Mucosa of stomach (tissue), 1 donor: ENCODE data around the gene RAB26.
"Not testable (repeated sequence)": the region's sequence is repeated elsewhere in the genome, so short reads cannot be mapped to it uniquely, and the experiment has no call there.

Source experiments
- H3K27me3 ChIP-seq: one replicate; pipeline ENCODE4 v1.7.0; 2013; ENCODE audit warnings: mild to moderate bottlenecking, low read length; ENCODE audit not compliant: control insufficient read depth, insufficient read depth
- H3K36me3 ChIP-seq: one replicate; pipeline ENCODE4 v1.7.0; 2013; ENCODE audit warnings: low read length; ENCODE audit not compliant: control insufficient read depth, insufficient read depth
- H3K4me1 ChIP-seq: one replicate; pipeline ENCODE4 v1.7.0; 2013; ENCODE audit warnings: mild to moderate bottlenecking, low read length; ENCODE audit not compliant: control insufficient read depth, insufficient read depth
- H3K4me3 ChIP-seq: one replicate; pipeline ENCODE4 v1.7.0; 2013; ENCODE audit warnings: low read length
- H3K9ac ChIP-seq: one replicate; pipeline ENCODE4 v1.7.0; 2013; ENCODE audit warnings: mild to moderate bottlenecking, low read length, moderate library complexity
- H3K9me3 ChIP-seq: one replicate; pipeline ENCODE4 v1.7.0; 2013; ENCODE audit warnings: mild to moderate bottlenecking, low read length, moderate library complexity; ENCODE audit not compliant: control insufficient read depth
- donor health status: Pancreatic carcinoma.

Gene RAB26

DNA sequence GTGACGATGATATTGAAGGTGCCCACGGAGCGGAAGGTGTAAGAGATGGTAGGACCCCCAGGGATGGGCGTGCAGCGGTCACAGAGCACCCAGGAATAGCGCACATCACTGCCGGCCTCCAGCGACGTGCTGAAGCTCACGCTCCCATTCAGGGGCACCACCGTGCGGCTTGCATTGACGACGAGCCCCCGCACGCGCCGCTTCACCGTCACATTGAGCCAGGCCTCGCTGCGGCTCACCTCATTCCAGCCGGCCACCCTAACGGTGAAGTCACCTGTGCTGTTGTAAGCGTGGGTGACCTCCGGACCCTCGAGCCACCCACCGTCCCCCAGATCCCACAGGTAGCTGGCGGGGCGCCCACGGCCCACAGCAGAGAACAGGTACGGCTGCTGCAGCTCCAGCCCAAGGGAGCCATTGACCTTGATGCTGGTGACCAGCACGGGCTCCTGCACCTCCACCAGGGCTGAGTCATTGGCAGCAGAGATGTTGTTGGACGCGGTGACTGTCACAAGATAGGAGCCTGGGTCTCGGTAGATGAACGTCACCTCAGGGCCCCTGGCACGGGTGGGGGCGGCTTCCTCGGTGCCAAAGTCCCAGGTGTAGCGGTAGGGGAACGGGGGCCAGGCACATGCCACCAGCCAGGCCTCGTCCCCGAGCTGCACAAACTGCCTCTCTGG, 38.0 kb upstream of the RAB26 start:
- H3K27me3 ChIP-seq, H3K4me1 ChIP-seq, H3K9ac ChIP-seq, H3K9me3 ChIP-seq, H3K4me3 ChIP-seq, H3K36me3 ChIP-seq: not testable (repeated sequence)

DNA sequence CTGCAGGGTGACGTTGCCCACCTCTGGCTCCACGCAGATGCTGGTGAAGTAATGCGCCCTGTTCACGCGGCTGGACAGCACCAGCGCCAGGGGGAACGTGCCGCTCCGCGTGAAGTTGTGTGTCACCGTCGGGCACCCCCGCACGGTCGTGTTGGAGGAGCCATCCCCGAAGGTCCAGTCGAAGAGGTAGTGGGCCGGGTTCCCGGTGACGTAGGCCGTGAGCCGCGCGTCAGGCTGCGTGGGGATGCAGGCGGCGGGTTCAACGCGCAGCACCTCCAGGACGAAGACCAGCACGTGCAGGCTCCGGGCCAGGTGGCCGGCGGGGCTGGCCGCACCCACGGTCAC, 37.4 kb upstream of the RAB26 start:
- not testable (repeated sequence) for H3K36me3 ChIP-seq, H3K4me1 ChIP-seq, H3K9me3 ChIP-seq, H3K4me3 ChIP-seq, H3K9ac ChIP-seq, H3K27me3 ChIP-seq

GRCh38 chr16:2111412-2112335, 36.8 kb upstream of the RAB26 start:
- H3K4me3 ChIP-seq, H3K36me3 ChIP-seq, H3K4me1 ChIP-seq, H3K27me3 ChIP-seq, H3K9me3 ChIP-seq, H3K9ac ChIP-seq: not testable (repeated sequence)

GRCh38 chr16:2112539-2113106, 35.8 kb upstream of the RAB26 start:
- not testable (repeated sequence) for H3K36me3 ChIP-seq, H3K4me3 ChIP-seq, H3K4me1 ChIP-seq, H3K9me3 ChIP-seq, H3K27me3 ChIP-seq, H3K9ac ChIP-seq

DNA sequence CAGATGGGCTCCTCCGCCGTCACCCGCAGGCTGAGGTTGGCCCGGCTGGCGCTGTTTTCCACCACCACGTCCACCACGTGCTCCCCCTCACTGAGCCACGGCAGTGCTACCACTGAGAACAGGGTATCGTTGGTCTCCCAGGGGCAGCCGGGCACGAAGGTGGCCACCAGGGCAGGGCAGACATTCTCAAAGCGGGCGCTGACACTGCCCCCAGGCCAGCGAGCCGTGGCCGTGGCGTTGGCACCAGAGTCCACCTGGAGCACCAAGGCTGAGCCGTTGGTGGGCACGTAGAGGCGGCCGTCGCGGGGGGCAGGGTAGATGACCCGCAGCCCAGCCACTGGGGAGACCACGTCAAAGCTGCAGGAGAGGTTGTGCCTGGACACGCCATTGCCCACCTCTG, 34.2 kb upstream of the RAB26 start:
- not testable (repeated sequence) for H3K4me3 ChIP-seq, H3K9me3 ChIP-seq, H3K36me3 ChIP-seq, H3K4me1 ChIP-seq, H3K27me3 ChIP-seq, H3K9ac ChIP-seq

DNA sequence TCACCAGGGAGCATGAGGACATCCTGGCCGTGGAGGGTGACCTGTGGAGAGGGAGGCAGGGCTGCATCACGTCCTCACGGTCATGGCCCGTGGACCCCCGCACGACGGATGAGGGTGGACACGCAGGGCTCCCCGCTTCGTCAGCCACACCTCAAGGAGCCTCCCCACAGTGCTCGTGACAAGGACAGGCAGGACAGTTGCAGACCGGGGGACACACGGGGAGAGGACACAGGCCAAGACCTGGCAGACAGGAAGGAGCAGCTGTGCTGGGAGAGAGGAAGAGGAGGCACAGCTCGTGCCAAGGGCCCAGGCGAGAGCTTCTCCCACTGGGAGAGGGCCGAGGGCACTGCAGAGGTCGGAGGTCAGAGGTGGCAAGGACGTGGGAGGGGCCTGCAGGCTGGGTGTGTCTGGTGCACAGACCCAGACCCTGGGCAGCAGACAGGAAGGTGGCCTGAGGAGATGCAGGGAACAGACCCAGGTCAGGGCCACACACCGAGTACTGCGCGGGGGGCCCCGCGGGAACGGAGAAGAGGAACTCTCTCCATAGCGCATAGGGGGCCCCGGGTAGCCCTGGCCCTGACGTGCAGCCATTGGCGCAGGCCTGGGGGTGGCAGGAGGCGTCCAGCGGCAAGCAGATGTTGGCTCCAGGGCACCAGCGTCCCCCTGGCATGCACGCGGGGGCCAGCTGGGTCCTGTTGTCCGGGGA, 33.4 kb upstream of the RAB26 start:
- H3K36me3 ChIP-seq, H3K9me3 ChIP-seq, H3K4me1 ChIP-seq, H3K27me3 ChIP-seq, H3K4me3 ChIP-seq, H3K9ac ChIP-seq: not testable (repeated sequence)

DNA sequence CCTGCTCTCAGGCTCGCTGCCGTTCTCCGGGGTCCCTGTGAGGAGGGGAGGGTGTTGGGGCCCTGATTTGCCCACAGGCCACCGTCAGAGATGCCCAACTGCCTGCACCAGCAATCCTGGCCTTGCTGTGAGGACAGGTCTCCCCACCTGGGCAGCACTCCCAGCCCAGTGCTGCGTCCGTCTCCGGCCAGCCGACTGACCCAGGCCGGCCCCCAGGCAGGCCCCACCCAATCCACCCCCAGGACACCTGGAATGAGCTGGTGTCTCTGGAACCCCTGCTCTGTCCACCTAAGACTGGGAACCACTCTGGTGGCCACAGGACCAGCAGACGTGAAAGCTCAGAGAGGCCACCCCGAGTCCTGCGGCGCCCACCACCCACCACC, 32.8 kb upstream of the RAB26 start:
- H3K9me3 ChIP-seq = no peaks in the 10 kb centered on the region
- H3K27me3 ChIP-seq = no peaks in the 10 kb centered on the region
- H3K4me1 ChIP-seq = peaks cover 5% of the 10 kb centered on the region
- H3K4me3 ChIP-seq = no peak overlapping the region
- H3K36me3 ChIP-seq = no peaks in the 10 kb centered on the region
- no peak overlapping the region for H3K9ac ChIP-seq

GRCh38 chr16:2116428-2116827, 32.0 kb upstream of the RAB26 start:
- H3K4me3 ChIP-seq, H3K9ac ChIP-seq, H3K4me1 ChIP-seq, H3K36me3 ChIP-seq, H3K9me3 ChIP-seq, H3K27me3 ChIP-seq: not testable (repeated sequence)

DNA sequence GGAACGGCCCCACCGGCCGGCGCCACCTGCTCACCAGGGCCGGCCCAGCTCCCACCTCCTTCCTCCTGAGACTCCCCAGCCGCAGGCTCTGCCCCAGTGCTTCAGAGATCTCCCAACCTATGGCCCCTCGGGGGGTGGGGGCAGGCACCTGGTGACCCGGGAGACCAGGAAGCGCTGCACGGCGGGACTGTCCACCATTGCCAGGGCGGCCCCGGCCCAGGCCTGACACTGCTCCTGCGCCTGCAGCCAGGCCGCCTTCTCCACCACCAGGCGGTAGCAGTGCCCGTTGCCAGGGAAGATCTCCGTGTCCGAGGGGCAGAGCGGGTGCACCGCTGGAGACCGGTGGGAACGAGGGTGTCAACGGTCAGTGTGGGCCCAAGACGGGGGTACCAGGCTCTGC, 31.1 kb upstream of the RAB26 start:
- not testable (repeated sequence) for H3K4me3 ChIP-seq, H3K36me3 ChIP-seq, H3K9me3 ChIP-seq, H3K27me3 ChIP-seq, H3K9ac ChIP-seq, H3K4me1 ChIP-seq

- not testable (repeated sequence) for H3K9ac ChIP-seq, H3K4me3 ChIP-seq, H3K27me3 ChIP-seq, H3K36me3 ChIP-seq, H3K4me1 ChIP-seq, H3K9me3 ChIP-seq
Observed at GRCh38 chr16:2117960-2118722, 30.3 kb upstream of the RAB26 start.

DNA sequence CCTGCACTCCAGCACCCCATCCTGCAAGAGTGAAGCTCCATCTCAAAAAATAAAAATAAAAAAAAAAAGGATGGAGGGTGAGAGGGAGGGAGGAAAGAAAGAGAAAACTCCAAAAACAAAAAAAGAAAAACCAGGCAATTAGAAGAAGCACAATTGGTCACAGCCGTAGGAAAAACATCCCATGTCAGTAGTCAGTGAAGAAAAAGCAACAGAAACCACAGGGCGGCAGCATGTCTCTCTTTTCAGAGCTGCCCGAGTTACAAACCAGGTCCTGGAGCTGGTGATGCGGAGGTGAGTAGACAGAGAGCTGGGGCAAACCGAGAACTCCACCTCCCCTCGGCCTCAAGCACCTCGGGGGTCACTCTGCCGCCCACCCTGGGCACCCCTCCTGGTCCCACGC, 27.1 kb upstream of the RAB26 start:
- peaks cover 19% of the 10 kb centered on the region for H3K4me1 ChIP-seq
- H3K9me3 ChIP-seq, H3K9ac ChIP-seq, H3K36me3 ChIP-seq, H3K4me3 ChIP-seq, H3K27me3 ChIP-seq: not testable (repeated sequence)

GRCh38 chr16:2121853-2122252, 26.6 kb upstream of the RAB26 start:
- Histone ChIP-seq H3K9ac (no peak overlapping the region), H3K27me3 (no peaks in the 10 kb centered on the region), H3K36me3 (no peaks in the 10 kb centered on the region), H3K4me3 (no peak overlapping the region), H3K4me1 (peaks cover 23% of the 10 kb centered on the region), H3K9me3 (no peaks in the 10 kb centered on the region)
